RWPE2 (cell line): ENCODE results near the gene STX11.

Experiments used
- ATAC-seq: fragments of 200-7000 bp; cut with Tn5 transposase; 3 replicates; pipeline ENCODE4 v1.9.1; 2021; ENCODE audit warnings: low read depth
- DNase-seq: peaks from one replicate; pipeline ENCODE4 v3.0.0-alpha.2; 2020; ENCODE audit warnings: low spot score
- H3K27ac ChIP-seq: fragments of 450-650 bp; 2 replicates; pipeline ENCODE4 v1.5.1; 2017; ENCODE audit warnings: mild to moderate bottlenecking; ENCODE audit not compliant: poor library complexity, severe bottlenecking
- H3K27me3 ChIP-seq: fragments of 250-450 bp; sonication (Bioruptor Pico); 2 replicates; pipeline ENCODE4 v1.5.1; 2021; ENCODE audit warnings: mild to moderate bottlenecking, moderate library complexity; ENCODE audit not compliant: insufficient read depth, poor library complexity, severe bottlenecking
- H3K36me3 ChIP-seq: fragments of 250-450 bp; sonication (Bioruptor Pico); 2 replicates; pipeline ENCODE4 v1.5.1; 2020; ENCODE audit warnings: low read depth, mild to moderate bottlenecking, moderate library complexity
- H3K4me1 ChIP-seq: fragments of 250-450 bp; sonication (Bioruptor Pico); 2 replicates; pipeline ENCODE4 v1.5.1; 2021; ENCODE audit warnings: mild to moderate bottlenecking, moderate library complexity; ENCODE audit not compliant: insufficient read depth, poor library complexity, severe bottlenecking
- H3K4me3 ChIP-seq: fragments of 250-450 bp; sonication (Bioruptor Pico); 2 replicates; pipeline ENCODE4 v1.5.1; 2021; ENCODE audit warnings: mild to moderate bottlenecking, moderate library complexity; ENCODE audit not compliant: severe bottlenecking
- H3K9me3 ChIP-seq: fragments of 250-450 bp; sonication (Bioruptor Pico); 2 replicates; pipeline ENCODE4 v1.5.1; 2021; ENCODE audit warnings: mild to moderate bottlenecking, moderate library complexity; ENCODE audit not compliant: severe bottlenecking
- CTCF ChIP-seq: fragments of 450-650 bp; IDR thresholded peaks from one replicate; pipeline ENCODE4 v1.5.1; 2017; ENCODE audit warnings: mild to moderate bottlenecking, moderate library complexity; ENCODE audit not compliant: poor library complexity, severe bottlenecking

STX11 gene

GRCh38 chr6:144150710-144151657, 667 bp downstream of the STX11 start:
- peak; percentile 56 for TF ChIP-seq CTCF
- no peak overlapping the region for H3K27ac ChIP-seq
- no peaks in the 10 kb centered on the region for H3K27me3 ChIP-seq

GRCh38 chr6:144152334-144152900, 2.1 kb downstream of the STX11 start:
- H3K27me3 ChIP-seq: no peaks in the 10 kb centered on the region
- H3K9me3 ChIP-seq: no peaks in the 10 kb centered on the region
- no peak for TF ChIP-seq CTCF
- no peaks in the 10 kb centered on the region for H3K36me3 ChIP-seq
- DNase-seq: no peak
- no peak for ATAC-seq
- no peaks in the 10 kb centered on the region for H3K4me1 ChIP-seq
- H3K27ac ChIP-seq: no peak overlapping the region
- no peak overlapping the region for H3K4me3 ChIP-seq

More at GRCh38 chr6:144150710-144151657, 667 bp downstream of the STX11 start:
- H3K36me3 ChIP-seq: no peaks in the 10 kb centered on the region
- DNase-seq: no peak
- ATAC-seq: peak; percentile 48
- H3K4me1 ChIP-seq: no peaks in the 10 kb centered on the region
- H3K4me3 ChIP-seq: peak overlapping the region; percentile 60
- H3K9me3 ChIP-seq: no peaks in the 10 kb centered on the region

- H3K4me3 ChIP-seq: no peak overlapping the region
- H3K27me3 ChIP-seq: no peaks in the 10 kb centered on the region
- no peak for ATAC-seq
- TF ChIP-seq CTCF: no peak
- no peaks in the 10 kb centered on the region for H3K9me3 ChIP-seq
- H3K27ac ChIP-seq: no peak overlapping the region
- DNase-seq: no peak
- peaks cover 4% of the 10 kb centered on the region for H3K4me1 ChIP-seq
- H3K36me3 ChIP-seq: no peaks in the 10 kb centered on the region
Observed at GRCh38 chr6:144153260-144153659, 2.9 kb downstream of the STX11 start.

- Histone ChIP-seq H3K27ac (no peak overlapping the region), H3K9me3 (no peaks in the 10 kb centered on the region), H3K36me3 (no peaks in the 10 kb centered on the region), H3K4me1 (peaks cover 7% of the 10 kb centered on the region), H3K27me3 (no peaks in the 10 kb centered on the region), H3K4me3 (no peak overlapping the region)
- DNase-seq: no peak
- no peak for TF ChIP-seq CTCF
- no peak for ATAC-seq
Observed at GRCh38 chr6:144153971-144154370, 3.7 kb downstream of the STX11 start.
